NCI-H2107 treated with DMSO at 0.1 percent for 48 hours (cell line): ENCODE results near the gene LAP3.
"Not testable (repeated sequence)": the region's sequence is repeated elsewhere in the genome, so short reads cannot be mapped to it uniquely, and the experiment has no call there.

Source experiments
- DNase-seq: peaks from one replicate; lab custom pipeline; 2025; ENCODE audit not compliant: unreplicated experiment; lab: John Stamatoyannopoulos, UW

LAP3 gene

GRCh38 chr4:17561195-17561909, 15.6 kb upstream of the LAP3 start:
- no peak for DNase-seq

GRCh38 chr4:17562157-17562556, 14.8 kb upstream of the LAP3 start:
- DNase-seq: no peak

GRCh38 chr4:17565846-17566245, 11.2 kb upstream of the LAP3 start:
- DNase-seq: no peak

GRCh38 chr4:17567271-17567670, 9.7 kb upstream of the LAP3 start:
- no peak for DNase-seq

- DNase-seq: no peak
These were observed 2.8 kb upstream of the LAP3 start for GRCh38 chr4:17574206-17574605.

- DNase-seq: not testable (repeated sequence)
These were observed 1.8 kb upstream of the LAP3 start for GRCh38 chr4:17575177-17575576.

GRCh38 chr4:17577665-17578481, 875 bp downstream of the LAP3 start:
- DNase-seq: no peak

- no peak for DNase-seq
These were observed 1.5 kb downstream of the LAP3 start for GRCh38 chr4:17578482-17578891.

- no peak for DNase-seq
These were observed 4.0 kb downstream of the LAP3 start for GRCh38 chr4:17580969-17581368.

GRCh38 chr4:17583276-17583675, 6.3 kb downstream of the LAP3 start:
- no peak for DNase-seq

- DNase-seq: no peak
These were observed 6.9 kb downstream of the LAP3 start for GRCh38 chr4:17583941-17584340.

- no peak for DNase-seq
These were observed 7.7 kb downstream of the LAP3 start for GRCh38 chr4:17584521-17585213.

GRCh38 chr4:17587094-17587822, 10.3 kb downstream of the LAP3 start:
- DNase-seq: no peak

- DNase-seq: no peak
These were observed 12.4 kb downstream of the LAP3 start for GRCh38 chr4:17589355-17589754.

GRCh38 chr4:17595471-17596005, 18.5 kb downstream of the LAP3 start:
- no peak for DNase-seq

GRCh38 chr4:17597517-17597916, 20.5 kb downstream of the LAP3 start:
- no peak for DNase-seq

- no peak for DNase-seq
These were observed 22.8 kb downstream of the LAP3 start for GRCh38 chr4:17599826-17600225.

- no peak for DNase-seq
These were observed 28.2 kb downstream of the LAP3 start for GRCh38 chr4:17605236-17605635.

GRCh38 chr4:17613761-17614415, 36.9 kb downstream of the LAP3 start:
- no peak for DNase-seq
